ENCODE measurements around the gene C13orf46. TPM values are rescaled to one million over a fixed set of nuclear protein-coding genes. Genes with fewer than 3 reads are reported as not detected.

The C13orf46 gene
- total and polyA plus RNA-seq, 4 donors, result 0.10 to 0.17 TPM; not detected in 2

DNA sequence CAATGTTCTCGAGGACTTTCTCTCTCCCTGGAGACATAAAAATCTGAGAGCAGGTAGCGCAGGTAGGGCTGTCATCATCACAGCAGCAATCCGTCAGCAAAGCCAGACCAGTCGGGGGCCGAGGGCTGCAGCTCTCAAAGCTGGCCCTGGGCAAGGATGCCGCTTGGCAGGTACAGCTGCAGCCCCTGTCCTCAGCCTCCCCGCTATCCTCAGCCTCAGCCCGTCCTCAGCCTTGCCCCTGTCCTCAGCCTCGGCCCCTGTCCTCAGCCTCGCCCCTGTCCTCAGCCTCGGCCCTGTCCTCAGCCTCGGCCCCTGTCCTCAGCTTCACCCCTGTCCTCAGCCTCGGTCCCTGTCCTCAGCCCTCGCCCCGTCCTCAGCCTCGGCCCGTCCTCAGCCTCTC lies 10.9 kb downstream of the C13orf46 start (continued):
- TF ChIP-seq GABPA (IDR thresholded peaks at IDR 0.05 in 1 of 2, conservative IDR thresholded peaks at IDR 0.05 in 1 of 2) (no peak), FOXA2 (IDR thresholded peaks at IDR 0.05) (no peak), NR2F2 (IDR thresholded peaks at IDR 0.05) (no peak)
- TF ChIP-seq, protein P1, sequence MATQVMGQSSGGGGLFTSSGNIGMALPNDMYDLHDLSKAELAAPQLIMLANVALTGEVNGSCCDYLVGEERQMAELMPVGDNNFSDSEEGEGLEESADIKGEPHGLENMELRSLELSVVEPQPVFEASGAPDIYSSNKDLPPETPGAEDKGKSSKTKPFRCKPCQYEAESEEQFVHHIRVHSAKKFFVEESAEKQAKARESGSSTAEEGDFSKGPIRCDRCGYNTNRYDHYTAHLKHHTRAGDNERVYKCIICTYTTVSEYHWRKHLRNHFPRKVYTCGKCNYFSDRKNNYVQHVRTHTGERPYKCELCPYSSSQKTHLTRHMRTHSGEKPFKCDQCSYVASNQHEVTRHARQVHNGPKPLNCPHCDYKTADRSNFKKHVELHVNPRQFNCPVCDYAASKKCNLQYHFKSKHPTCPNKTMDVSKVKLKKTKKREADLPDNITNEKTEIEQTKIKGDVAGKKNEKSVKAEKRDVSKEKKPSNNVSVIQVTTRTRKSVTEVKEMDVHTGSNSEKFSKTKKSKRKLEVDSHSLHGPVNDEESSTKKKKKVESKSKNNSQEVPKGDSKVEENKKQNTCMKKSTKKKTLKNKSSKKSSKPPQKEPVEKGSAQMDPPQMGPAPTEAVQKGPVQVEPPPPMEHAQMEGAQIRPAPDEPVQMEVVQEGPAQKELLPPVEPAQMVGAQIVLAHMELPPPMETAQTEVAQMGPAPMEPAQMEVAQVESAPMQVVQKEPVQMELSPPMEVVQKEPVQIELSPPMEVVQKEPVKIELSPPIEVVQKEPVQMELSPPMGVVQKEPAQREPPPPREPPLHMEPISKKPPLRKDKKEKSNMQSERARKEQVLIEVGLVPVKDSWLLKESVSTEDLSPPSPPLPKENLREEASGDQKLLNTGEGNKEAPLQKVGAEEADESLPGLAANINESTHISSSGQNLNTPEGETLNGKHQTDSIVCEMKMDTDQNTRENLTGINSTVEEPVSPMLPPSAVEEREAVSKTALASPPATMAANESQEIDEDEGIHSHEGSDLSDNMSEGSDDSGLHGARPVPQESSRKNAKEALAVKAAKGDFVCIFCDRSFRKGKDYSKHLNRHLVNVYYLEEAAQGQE (IDR thresholded peaks at IDR 0.05), result no peak

DNA sequence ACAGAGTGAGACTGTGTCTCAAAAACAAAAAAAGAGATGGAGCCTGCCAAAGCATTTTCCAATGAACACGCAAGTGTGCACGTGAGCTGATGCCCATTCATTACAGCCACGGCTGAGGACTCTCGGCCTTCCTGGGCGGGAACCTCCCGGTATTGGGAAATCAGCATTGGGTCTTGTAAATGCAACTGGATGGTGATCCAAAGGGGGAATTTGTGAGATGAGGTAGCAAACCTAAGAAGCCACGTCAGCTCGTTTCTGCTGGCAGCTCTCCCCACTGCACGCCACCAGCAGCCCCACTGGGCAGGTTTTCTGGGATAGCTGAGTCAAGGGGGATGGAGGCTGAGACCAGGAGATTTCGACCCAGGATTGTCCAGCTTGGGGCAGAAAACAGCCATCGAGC lies 11.5 kb downstream of the C13orf46 start:
- no peak overlapping the region for H3K4me3 ChIP-seq (ENCODE audit: low read depth in 1 of 3, low read length in 3 of 3)
- no peak for TF ChIP-seq GABPA (IDR thresholded peaks at IDR 0.05 in 1 of 2, conservative IDR thresholded peaks at IDR 0.05 in 1 of 2)
- no peak for TF ChIP-seq SP1 (IDR thresholded peaks at IDR 0.05)
- TF ChIP-seq FOXA2 (IDR thresholded peaks at IDR 0.05), result no peak
- no peak for TF ChIP-seq TAF1 (conservative IDR thresholded peaks at IDR 0.05)
- TF ChIP-seq, protein P2, sequence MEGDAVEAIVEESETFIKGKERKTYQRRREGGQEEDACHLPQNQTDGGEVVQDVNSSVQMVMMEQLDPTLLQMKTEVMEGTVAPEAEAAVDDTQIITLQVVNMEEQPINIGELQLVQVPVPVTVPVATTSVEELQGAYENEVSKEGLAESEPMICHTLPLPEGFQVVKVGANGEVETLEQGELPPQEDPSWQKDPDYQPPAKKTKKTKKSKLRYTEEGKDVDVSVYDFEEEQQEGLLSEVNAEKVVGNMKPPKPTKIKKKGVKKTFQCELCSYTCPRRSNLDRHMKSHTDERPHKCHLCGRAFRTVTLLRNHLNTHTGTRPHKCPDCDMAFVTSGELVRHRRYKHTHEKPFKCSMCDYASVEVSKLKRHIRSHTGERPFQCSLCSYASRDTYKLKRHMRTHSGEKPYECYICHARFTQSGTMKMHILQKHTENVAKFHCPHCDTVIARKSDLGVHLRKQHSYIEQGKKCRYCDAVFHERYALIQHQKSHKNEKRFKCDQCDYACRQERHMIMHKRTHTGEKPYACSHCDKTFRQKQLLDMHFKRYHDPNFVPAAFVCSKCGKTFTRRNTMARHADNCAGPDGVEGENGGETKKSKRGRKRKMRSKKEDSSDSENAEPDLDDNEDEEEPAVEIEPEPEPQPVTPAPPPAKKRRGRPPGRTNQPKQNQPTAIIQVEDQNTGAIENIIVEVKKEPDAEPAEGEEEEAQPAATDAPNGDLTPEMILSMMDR (IDR thresholded peaks at IDR 0.05; ENCODE audit: low read depth, low read length, missing input control), result no peak
- TF ChIP-seq, protein P3, sequence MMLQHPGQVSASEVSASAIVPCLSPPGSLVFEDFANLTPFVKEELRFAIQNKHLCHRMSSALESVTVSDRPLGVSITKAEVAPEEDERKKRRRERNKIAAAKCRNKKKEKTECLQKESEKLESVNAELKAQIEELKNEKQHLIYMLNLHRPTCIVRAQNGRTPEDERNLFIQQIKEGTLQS (IDR thresholded peaks at IDR 0.05), result no peak
- no peak for TF ChIP-seq RAD21 (IDR thresholded peaks at IDR 0.05)
- TF ChIP-seq, protein P4, sequence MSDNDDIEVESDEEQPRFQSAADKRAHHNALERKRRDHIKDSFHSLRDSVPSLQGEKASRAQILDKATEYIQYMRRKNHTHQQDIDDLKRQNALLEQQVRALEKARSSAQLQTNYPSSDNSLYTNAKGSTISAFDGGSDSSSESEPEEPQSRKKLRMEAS (IDR thresholded peaks at IDR 0.05), result no peak
- TF ChIP-seq HNF4G (IDR thresholded peaks at IDR 0.05), result no peak
- no peak for TF ChIP-seq YY1 (IDR thresholded peaks at IDR 0.05)
- TF ChIP-seq, protein P5, sequence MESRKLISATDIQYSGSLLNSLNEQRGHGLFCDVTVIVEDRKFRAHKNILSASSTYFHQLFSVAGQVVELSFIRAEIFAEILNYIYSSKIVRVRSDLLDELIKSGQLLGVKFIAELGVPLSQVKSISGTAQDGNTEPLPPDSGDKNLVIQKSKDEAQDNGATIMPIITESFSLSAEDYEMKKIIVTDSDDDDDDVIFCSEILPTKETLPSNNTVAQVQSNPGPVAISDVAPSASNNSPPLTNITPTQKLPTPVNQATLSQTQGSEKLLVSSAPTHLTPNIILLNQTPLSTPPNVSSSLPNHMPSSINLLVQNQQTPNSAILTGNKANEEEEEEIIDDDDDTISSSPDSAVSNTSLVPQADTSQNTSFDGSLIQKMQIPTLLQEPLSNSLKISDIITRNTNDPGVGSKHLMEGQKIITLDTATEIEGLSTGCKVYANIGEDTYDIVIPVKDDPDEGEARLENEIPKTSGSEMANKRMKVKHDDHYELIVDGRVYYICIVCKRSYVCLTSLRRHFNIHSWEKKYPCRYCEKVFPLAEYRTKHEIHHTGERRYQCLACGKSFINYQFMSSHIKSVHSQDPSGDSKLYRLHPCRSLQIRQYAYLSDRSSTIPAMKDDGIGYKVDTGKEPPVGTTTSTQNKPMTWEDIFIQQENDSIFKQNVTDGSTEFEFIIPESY (IDR thresholded peaks at IDR 0.05), result no peak
- no peak for TF ChIP-seq HNF4A (conservative IDR thresholded peaks at IDR 0.05)
- no peak for TF ChIP-seq EGR1 (IDR thresholded peaks at IDR 0.05; ENCODE audit: low read depth in 2 of 2)
- TF ChIP-seq, protein P1 (IDR thresholded peaks at IDR 0.05), result no peak
- TF ChIP-seq JUND (IDR thresholded peaks at IDR 0.05), result no peak
- TF ChIP-seq RXRA (IDR thresholded peaks at IDR 0.05), result no peak
- no peak for TF ChIP-seq FOXA1 (IDR thresholded peaks at IDR 0.05)
- TF ChIP-seq NR2F2 (IDR thresholded peaks at IDR 0.05), result no peak
- H3K27ac ChIP-seq (ENCODE audit: low read depth in 1 of 2, low read length in 2 of 2), result no peak overlapping the region
- no peaks in the 10 kb centered on the region for H3K27me3 ChIP-seq (ENCODE audit: control insufficient read depth in 4 of 4, insufficient read depth in 4 of 4, low read length in 3 of 4)
- H3K36me3 ChIP-seq (ENCODE audit: control insufficient read depth in 4 of 4, insufficient read depth in 3 of 4, low read depth in 1 of 4, low read length in 3 of 4), result no peaks in the 10 kb centered on the region
- no peak overlapping the region for H3K9ac ChIP-seq (ENCODE audit: low read depth in 1 of 2, low read length in 2 of 2)
- DNase-seq (ENCODE audit: low spot score), result no peak
- peaks cover 0 to 1% (median 0%) of the 10 kb centered on the region in 4 donors for H3K9me3 ChIP-seq (ENCODE audit: control insufficient read depth in 4 of 4, low read length in 3 of 4)
- H3K4me1 ChIP-seq (ENCODE audit: control insufficient read depth in 4 of 4, insufficient read depth in 4 of 4, low read length in 3 of 4), result no peaks in the 10 kb centered on the region
- 86% methylated on average over 11 of the region's 11 CpGs for whole genome bisulfite sequencing
